HepG2 (cell line): ENCODE measurements around the gene PIGN. TPM values are rescaled to one million over a fixed set of nuclear protein-coding genes. Genes with fewer than 3 reads are reported as not detected.

Experiments used
- ATAC-seq: fragments of 200-7000 bp; cut with Tn5 transposase; 3 replicates; pipeline ENCODE4 v1.9.1; 2020; ENCODE audit warnings: mild to moderate bottlenecking, moderate library complexity
- BruUV-seq: library from RNA; stranded (reverse); fragments of 400-500 nt; replicated peaks from 2 replicates; lab custom pipeline; 2021; lab: Mats Ljungman, UMichigan
- CTCF ChIA-PET: fragments of 300-600 bp; formaldehyde crosslinking; extraction: SDS; loops from one replicate; lab custom pipeline; 2021; ENCODE audit warnings: low total read pairs, inconsistent platforms, low intra/inter-chr PET ratio; lab: Yijun Ruan, JAX
- POLR2A ChIA-PET: fragments of 350-600 bp; sonication (Branson Sonifier 250); formaldehyde crosslinking; loops from one replicate; lab custom pipeline; 2020; ENCODE audit warnings: antibody characterized with exemption, inconsistent platforms; lab: Yijun Ruan, JAX
- DNase-seq: peaks from one replicate; pipeline ENCODE4 v3.0.0-alpha.2; 2015; ENCODE audit warnings: low spot score
- FAIRE-seq: peaks from 3 replicates; lab custom pipeline; 2011; peaks lifted over from hg19 to GRCh38; lab: Jason Lieb, UNC
- H2AFZ ChIP-seq: one replicate; pipeline ENCODE4 v1.6.1; 2011; ENCODE audit warnings: low read length, inconsistent platforms
- H3K27ac ChIP-seq: fragments of 300-600 bp; 3 replicates; pipeline ENCODE4 v1.8.0; 2011; ENCODE audit warnings: mixed run types, mild to moderate bottlenecking, mixed read lengths, low read length, inconsistent platforms; ENCODE audit not compliant: insufficient read depth; ENCODE audit errors: extremely low read length
- H3K27me3 ChIP-seq, 2 experiments: fragments of 200-600 bp in 1 of 2; 2 replicates in 1 of 2; 3 replicates in 1 of 2; pipeline versions ENCODE4 v1.6.0 to v1.8.0; 2011; ENCODE audit warnings: low read length in 2 of 2, mild to moderate bottlenecking in 2 of 2, moderate library complexity in 2 of 2, inconsistent platforms in 1 of 2; ENCODE audit not compliant: insufficient read depth in 2 of 2, control insufficient read depth in 1 of 2
- H3K36me3 ChIP-seq, 2 experiments: fragments of 200-600 bp in 1 of 2; replicated peaks in 1 of 2; 2 replicates in 1 of 2; 3 replicates in 1 of 2; pipeline versions ENCODE4 v1.5.1 to v1.8.0; 2011; ENCODE audit warnings: low read length in 2 of 2, inconsistent platforms in 1 of 2; ENCODE audit not compliant: insufficient read depth in 2 of 2, control insufficient read depth in 1 of 2
- H3K4me1 ChIP-seq: 2 replicates; pipeline ENCODE4 v1.5.1; 2012; ENCODE audit warnings: low read length, inconsistent platforms; ENCODE audit not compliant: insufficient read depth
- H3K4me2 ChIP-seq: 2 replicates; pipeline ENCODE4 v1.6.0; 2011; ENCODE audit warnings: low read depth, low read length, inconsistent platforms
- H3K4me3 ChIP-seq, 3 experiments: fragments of 200-600 bp in 1 of 3; sonication (generic), shearing (Covaris generic) in 1 of 3; replicated peaks in 1 of 3; 2 replicates each; pipeline ENCODE4 v1.5.1; 2011 to 2016; ENCODE audit warnings: low read length in 3 of 3, inconsistent platforms in 2 of 3, low read depth in 2 of 3, mild to moderate bottlenecking in 2 of 3, control low read depth in 1 of 3, mixed read lengths in 1 of 3; ENCODE audit not compliant: insufficient read depth in 1 of 3
- H3K79me2 ChIP-seq: one replicate; pipeline ENCODE4 v1.6.1; 2011; ENCODE audit warnings: low read length, inconsistent platforms; ENCODE audit not compliant: insufficient read depth
- H3K9ac ChIP-seq: 2 replicates; pipeline ENCODE4 v1.6.0; 2011; ENCODE audit warnings: mild to moderate bottlenecking, low read depth, low read length, inconsistent platforms; ENCODE audit not compliant: insufficient read depth
- H3K9me3 ChIP-seq: 2 replicates; pipeline ENCODE4 v1.5.1; 2012; ENCODE audit warnings: mild to moderate bottlenecking, low read length
- H4K20me1 ChIP-seq: 2 replicates; pipeline ENCODE4 v1.6.0; 2011; ENCODE audit warnings: inconsistent platforms, mild to moderate bottlenecking, low read length, moderate library complexity; ENCODE audit not compliant: insufficient read depth
- DBP ChIP-seq: sonication (generic); formaldehyde crosslinking; IDR thresholded peaks from 2 replicates; pipeline ENCODE4 v1.4.0; 2020; ENCODE audit warnings: missing genetic modification reagents; ENCODE audit errors: not compliant biosample characterization
- FOXA3 ChIP-seq: IDR thresholded peaks from 2 replicates; pipeline ENCODE4 v1.6.1; 2016; ENCODE audit warnings: missing genetic modification reagents, missing compliant biosample characterization
- HCFC1 ChIP-seq: fragments of 150-350 bp; IDR thresholded peaks from 2 replicates; pipeline ENCODE4 v1.6.1; 2014; ENCODE audit warnings: low read depth, low read length
- HNRNPL ChIP-seq: fragments of 200-400 bp; formaldehyde crosslinking; IDR thresholded peaks from 2 replicates; pipeline ENCODE4 v1.6.1; 2017; ENCODE audit warnings: mild to moderate bottlenecking, low read depth, low read length
- HOXA5 ChIP-seq: sonication (generic); formaldehyde crosslinking; IDR thresholded peaks from 2 replicates; pipeline ENCODE4 v1.4.0; 2020; ENCODE audit warnings: missing genetic modification reagents
- IKZF4 ChIP-seq: sonication (generic); formaldehyde crosslinking; IDR thresholded peaks from 2 replicates; pipeline ENCODE4 v1.5.1; 2020; ENCODE audit warnings: borderline replicate concordance, mild to moderate bottlenecking, low read depth, missing genetic modification reagents; ENCODE audit errors: not compliant biosample characterization
- IRF1 ChIP-seq: sonication (generic); formaldehyde crosslinking; IDR thresholded peaks from 2 replicates; pipeline ENCODE4 v1.4.0; 2020; ENCODE audit warnings: low read depth, mild to moderate bottlenecking, missing genetic modification reagents
- IRF9 ChIP-seq: sonication (generic); formaldehyde crosslinking; IDR thresholded peaks from 2 replicates; pipeline ENCODE4 v1.8.0; 2022; ENCODE audit warnings: missing genetic modification reagents, mild to moderate bottlenecking, borderline replicate concordance
- TEAD3 ChIP-seq: optimal IDR thresholded peaks from 2 replicates; pipeline ENCODE3; 2016; ENCODE audit warnings: borderline replicate concordance
- ZBTB7B ChIP-seq: sonication (generic); formaldehyde crosslinking; IDR thresholded peaks from 2 replicates; pipeline ENCODE4 v1.4.0; 2020; ENCODE audit warnings: missing genetic modification reagents
- ZNF564 ChIP-seq: sonication (generic); formaldehyde crosslinking; IDR thresholded peaks from 2 replicates; pipeline ENCODE4 v1.8.1; 2023; ENCODE audit warnings: mild to moderate bottlenecking, missing genetic modification reagents
- ZNF792 ChIP-seq: IDR thresholded peaks from 2 replicates; pipeline ENCODE4 v1.6.1; 2016
- in situ Hi-C: cut with HindIII; loops from 2 replicates; pipeline ENCODE4 v1.10.0; 2017; ENCODE audit warnings: low pct_unique_long_range_greater_than_20kb; ENCODE audit not compliant: extremely low pct_ligation_motif_present
- intact Hi-C: fragments of 100-400 bp; cut with micrococcal nuclease; formaldehyde crosslinking; loops from one replicate; pipeline ENCODE4 v1.10.0; 2022; ENCODE audit not compliant: unreplicated experiment
- polyA plus RNA-seq, 8 experiments: library from polyadenylated mRNA; depleted of rRNA in 3 of 8; stranded (reverse) in 7 of 8; unstranded in 1 of 8; fragments of >200 nt; fragmentation: Illumina TruSeq in 4 of 8; extraction: Trizol in 4 of 8; gene quantifications; 2 replicates each; pipeline versions ENCODE4 v1.2.1 to v1.2.3, GENCODE V29; 2011 to 2016; ENCODE audit warnings: low read depth in 4 of 8, missing spikeins in 1 of 8, mixed read lengths in 1 of 8; ENCODE audit not compliant: insufficient read depth in 1 of 8
- total RNA-seq, 5 experiments: library from RNA; depleted of rRNA; stranded (reverse); fragments of >200 nt; fragmentation: Illumina TruSeq; extraction: Trizol; gene quantifications; 2 replicates each; pipeline ENCODE4 v1.2.3, GENCODE V29; 2016; ENCODE audit warnings: low read depth in 1 of 5

Gene PIGN
- total and polyA plus RNA-seq, 2 of the 13 experiments (the other 11 are each of a cell fraction or from before 2014, with no cell fraction given): 15.5 to 33.6 TPM

GRCh38 chr18:62072370-62072769 is 114.5 kb downstream of the PIGN start:
- Histone ChIP-seq H3K4me1 (0 out of 2 replicates have a peak, but pooled peaks cover 4% of the 10 kb centered on the region), H4K20me1 (no peaks in the 10 kb centered on the region), H3K4me3 (no peak overlapping the region), H3K9ac (no peak overlapping the region), H2AFZ (no peak overlapping the region), H3K27me3 (no peaks in the 10 kb centered on the region), H3K27ac (no peak overlapping the region), H3K79me2 (no peaks in the 10 kb centered on the region), H3K36me3 (no peaks in the 10 kb centered on the region), H3K4me2 (no peak overlapping the region), H3K9me3 (no peaks in the 10 kb centered on the region)
- no peak for FAIRE-seq
- DNase-seq: no peak
- ATAC-seq: no peak
- in situ Hi-C loops (no loop called here), intact Hi-C loops (no loop called here)
- TF ChIP-seq IRF1: no peak
- TF ChIP-seq IKZF4: no peak
- TF ChIP-seq DBP (CRISPR knock-in tag): no peak
- no peak for TF ChIP-seq HNRNPL
- no peak for TF ChIP-seq ZNF792 (CRISPR knock-in tag)
- TF ChIP-seq TEAD3: no peak
- TF ChIP-seq ZNF564: no peak
- no peak for TF ChIP-seq HCFC1
- no peak for TF ChIP-seq ZBTB7B (CRISPR knock-in tag)
- TF ChIP-seq IRF9 (CRISPR knock-in tag): no peak
- TF ChIP-seq HOXA5 (CRISPR knock-in tag): no peak
- TF ChIP-seq FOXA3 (CRISPR knock-in tag): no peak
- ChIA-PET CTCF (no interaction called here), POLR2A (no interaction called here)
- BruUV-seq: no TSS peak
